ENCODE measurements around the gene SPINT2. TPM values are rescaled to one million over a fixed set of nuclear protein-coding genes. Genes with fewer than 3 reads are reported as not detected.

Gene SPINT2
- polyA plus RNA-seq, 4 donors = 63.5 to 344 (median 297) TPM

DNA sequence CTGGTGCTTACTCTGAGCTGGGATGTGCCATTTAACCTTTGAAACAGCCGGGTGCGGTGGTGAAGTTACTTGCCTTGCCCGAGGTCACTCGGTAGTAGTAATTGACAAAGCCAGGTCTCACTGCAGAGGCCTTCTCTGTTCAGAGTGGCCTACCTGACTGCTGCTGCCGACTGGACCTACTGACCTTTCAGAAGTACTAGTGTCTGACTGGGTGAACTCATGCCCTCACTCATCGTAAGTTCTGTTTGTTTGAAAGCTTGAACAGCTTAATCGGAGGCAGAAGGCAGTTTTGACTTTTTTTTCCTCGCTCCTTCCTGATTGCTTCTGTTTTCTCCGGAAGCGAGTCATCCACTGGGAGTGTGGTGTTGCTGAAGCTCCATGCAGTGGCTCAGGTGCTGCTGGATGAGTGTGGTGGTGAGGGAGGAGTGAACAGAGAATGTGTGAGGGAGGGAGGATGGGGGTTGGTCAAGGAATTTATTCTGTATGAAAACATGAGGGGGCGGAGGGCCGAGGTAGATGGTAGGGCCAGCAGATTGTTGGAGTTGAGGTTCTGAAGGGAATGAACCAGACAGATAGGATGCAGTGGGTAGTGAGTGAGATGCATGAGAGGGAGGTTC lies 2.7 kb downstream of the SPINT2 start:
- DNase-seq (ENCODE audit: low read depth in 4 of 4, low spot score in 3 of 4) = no peak

DNA sequence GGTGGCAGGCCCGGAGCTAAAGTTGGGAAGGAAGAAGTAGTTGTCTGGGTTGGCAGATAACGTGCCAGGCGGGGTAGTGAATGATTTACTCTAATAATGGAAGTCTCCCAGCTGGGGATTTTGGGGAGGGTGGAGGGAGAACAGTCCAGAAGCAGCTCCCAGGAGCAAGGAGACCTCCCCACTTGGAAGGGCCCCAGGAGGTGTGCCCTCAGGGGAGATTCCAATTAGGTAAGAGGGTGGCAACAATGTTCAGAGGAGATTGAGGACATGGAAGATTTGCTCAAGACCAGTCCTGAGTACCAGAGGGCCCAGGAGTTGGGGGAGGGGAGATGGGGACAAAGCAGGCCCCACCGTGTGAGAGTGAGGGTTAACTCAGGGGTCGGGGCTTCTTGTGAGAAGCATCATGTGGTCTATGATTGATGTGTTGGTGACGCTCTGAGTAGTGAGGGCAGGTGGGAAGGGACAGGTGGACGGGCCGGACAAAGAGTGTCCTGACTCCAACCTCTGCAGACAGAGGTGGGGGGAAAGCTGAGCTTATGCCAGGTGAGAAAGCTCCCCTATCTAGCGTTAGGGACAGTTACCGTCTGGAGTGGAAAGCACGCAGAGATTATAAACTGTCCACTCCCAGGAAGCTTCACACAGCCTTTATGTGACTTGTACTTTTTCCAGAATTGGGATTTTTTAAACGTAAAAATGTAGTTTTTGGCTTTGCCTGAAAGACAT lies 3.5 kb downstream of the SPINT2 start:
- DNase-seq (ENCODE audit: low read depth in 4 of 4, low spot score in 3 of 4) = no peak

DNA sequence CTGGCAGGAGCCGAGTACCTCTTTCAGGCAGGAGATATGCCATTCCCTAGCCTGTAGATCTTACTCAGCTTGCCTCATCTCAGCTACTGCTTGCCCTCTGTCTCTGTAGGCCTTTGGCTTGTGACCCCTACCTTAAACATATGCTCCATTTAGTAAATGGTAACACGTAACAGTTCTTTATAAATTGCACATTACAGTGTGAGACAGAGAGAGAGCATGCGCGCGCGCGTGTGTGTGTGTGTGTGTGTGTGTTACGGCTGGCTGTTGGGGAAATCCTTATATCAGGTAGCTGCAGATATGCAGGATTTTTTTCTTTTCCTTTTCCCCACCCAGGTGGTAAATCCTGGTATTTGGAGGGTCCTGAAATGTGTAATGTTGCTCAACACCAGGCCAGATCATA lies 4.2 kb downstream of the SPINT2 start:
- DNase-seq (ENCODE audit: low read depth in 4 of 4, low spot score in 3 of 4) = no peak

DNA sequence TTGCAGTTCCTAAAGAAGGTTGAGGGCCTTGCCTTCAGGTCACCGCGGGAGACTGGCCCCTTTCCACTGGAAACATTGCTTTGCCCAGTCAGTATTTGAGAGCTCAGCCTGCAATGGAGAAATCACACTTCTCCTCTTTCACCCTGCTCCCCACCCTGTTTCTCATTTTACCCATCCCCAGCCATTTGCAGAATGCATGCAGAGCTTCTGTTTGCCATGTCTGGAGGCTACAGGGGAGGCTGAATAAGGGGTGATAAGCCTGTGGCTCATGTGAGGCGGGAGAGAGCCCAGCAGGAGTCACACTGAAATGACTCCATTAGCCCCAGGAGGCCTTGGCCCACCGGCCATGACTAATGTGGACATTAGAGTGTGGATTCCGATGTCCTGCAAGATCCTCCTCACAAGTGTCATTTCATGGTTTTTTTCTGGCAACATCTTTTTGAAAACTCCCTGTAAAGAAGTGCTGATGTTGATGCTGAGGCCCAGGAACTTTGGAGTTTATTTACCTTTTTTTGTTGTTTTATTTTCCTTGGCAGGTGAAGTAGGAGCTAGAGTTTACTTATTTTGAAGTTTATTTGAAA lies 6.3 kb downstream of the SPINT2 start:
- no peak for DNase-seq (ENCODE audit: low read depth in 4 of 4, low spot score in 3 of 4)

DNA sequence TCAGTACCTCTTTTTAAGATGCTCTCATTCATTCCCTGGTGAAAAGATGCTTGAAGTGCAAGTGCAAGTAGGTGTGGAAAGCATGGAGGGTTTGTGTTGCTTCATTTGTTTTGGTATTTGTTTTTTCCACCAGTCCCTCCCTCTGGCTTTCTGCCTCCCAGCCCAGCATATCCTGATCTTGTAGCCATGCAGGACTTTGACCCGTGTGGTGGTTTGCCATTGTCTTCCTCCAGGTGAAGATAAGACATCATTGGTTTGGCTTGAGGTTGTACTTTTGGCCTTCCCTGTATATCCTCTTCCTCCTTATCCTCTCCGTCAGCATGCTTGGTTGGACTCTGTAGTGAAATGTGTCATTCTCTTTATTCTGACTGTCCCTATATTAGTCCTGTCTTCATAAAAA lies 9.1 kb downstream of the SPINT2 start:
- no peak for DNase-seq (ENCODE audit: low read depth in 4 of 4, low spot score in 3 of 4)

DNA sequence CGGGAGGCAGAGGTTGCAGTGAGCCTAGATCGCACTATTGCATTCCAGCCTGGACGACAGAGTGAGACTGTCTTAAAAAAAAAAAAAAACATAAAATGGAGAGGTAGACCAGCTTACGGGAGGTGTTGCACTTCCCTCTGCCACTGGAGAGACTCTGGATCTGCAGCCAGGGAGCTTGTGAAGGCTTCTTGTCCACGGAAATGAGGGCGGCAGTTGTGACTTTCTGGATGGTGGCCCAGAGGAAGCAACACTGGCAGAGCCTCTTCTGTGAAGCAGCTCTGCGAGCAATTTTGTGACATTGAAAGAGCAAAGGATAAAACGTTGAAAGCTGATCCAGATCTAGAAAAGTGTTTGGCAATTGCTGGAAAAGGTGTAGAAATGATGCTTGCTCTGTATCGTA lies 10.4 kb downstream of the SPINT2 start:
- no peak for DNase-seq (ENCODE audit: low read depth in 4 of 4, low spot score in 3 of 4)

DNA sequence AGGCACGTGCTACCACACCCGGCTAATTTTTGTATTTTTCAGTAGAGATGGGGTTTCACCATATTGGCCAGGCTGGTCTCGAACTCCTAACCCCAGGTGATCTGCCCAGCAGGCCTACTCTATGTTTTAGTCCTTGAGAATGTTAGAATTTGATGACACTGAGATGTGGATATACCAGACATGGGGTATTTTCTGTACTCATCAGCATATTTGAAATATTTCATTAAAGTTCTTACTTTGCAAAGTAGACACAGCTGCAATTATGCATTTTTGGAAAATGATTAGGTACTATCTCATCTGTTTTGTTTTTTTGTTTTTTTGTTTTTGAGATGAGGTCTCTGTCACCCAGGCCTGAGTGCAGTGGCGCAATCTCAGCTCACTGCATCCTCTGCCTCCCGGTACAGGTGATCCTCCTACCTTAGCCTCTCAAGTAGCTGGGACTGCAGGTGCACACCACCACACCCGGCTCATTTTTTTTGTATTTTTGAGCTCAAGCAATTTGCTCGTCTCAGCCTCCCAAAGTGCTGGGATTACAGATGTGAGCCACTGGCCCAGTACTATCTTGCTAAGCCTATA lies 12.7 kb downstream of the SPINT2 start:
- DNase-seq (ENCODE audit: low read depth in 4 of 4, low spot score in 3 of 4) = no peak

DNA sequence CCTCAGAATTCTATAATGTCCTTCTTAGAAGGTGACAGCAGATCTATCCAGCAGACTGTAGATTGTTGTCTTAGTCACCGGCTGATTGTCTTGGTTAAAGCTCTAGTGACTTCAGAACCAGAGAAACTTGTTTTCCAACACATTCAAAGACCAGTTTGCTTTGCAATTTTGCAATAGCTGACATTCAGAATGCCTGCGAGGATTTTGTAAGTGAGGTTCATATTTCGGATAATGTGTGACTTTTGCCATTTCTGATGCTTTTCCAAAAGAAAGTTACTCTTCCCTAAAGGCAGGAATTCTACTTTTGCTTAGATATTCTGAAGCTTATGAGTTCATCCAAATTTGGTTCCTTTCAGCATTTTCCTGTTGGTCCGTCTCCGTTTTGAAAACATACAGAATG lies 13.2 kb downstream of the SPINT2 start:
- no peak for DNase-seq (ENCODE audit: low read depth in 4 of 4, low spot score in 3 of 4)

DNA sequence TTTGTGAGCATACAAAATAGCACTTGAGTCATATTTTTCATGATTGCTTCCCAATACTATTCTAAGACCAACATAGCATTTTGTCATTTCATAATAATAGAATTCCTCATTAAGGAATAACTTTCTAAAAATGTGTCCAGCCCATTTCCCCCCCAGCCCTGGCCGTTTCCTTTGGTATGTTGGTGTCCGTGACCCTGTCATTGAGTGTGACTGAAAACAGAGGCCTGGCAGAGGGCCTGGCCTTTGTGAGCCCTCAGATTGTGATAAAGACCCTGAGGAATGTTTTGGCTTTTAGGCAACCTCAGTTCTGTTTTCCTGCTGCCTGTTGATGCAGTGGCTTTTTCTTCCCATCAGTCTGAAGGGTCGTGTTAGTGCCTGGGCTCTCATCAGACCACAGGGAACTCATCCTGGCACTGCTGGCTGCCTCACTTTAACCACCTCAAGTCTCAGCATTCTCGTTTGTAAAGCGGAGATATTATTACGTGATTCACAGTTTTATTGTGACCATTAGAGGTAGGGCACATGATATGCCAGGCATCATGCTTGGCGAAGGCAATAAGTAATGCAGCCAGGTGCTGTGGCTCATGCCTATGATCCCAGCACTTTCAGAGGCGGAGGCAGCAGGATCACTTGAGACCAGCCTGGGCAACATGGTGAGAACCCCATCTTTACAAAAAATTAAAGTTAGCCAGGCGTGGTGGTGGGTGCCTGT lies 13.8 kb downstream of the SPINT2 start:
- no peak for DNase-seq (ENCODE audit: low read depth in 4 of 4, low spot score in 3 of 4)

DNA sequence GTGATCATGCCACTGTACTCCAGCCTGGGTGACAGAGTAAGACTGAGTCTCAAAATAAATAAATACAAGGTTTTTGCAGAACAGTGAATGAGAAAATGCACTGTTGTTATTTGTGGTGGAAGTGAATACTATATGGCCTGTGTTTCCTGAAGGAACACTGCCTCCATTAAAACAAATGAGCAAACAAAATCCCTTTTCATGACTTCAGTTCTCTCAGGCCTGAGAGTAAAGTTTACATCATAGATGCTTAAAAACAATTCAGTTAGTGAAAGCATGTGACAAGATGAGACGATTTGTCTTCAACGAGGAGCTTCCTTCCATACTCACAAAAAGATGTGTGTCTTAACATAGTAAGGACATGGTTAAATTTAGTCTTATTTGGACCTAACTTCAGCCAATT lies 14.4 kb downstream of the SPINT2 start:
- no peak for DNase-seq (ENCODE audit: low read depth in 4 of 4, low spot score in 3 of 4)

DNA sequence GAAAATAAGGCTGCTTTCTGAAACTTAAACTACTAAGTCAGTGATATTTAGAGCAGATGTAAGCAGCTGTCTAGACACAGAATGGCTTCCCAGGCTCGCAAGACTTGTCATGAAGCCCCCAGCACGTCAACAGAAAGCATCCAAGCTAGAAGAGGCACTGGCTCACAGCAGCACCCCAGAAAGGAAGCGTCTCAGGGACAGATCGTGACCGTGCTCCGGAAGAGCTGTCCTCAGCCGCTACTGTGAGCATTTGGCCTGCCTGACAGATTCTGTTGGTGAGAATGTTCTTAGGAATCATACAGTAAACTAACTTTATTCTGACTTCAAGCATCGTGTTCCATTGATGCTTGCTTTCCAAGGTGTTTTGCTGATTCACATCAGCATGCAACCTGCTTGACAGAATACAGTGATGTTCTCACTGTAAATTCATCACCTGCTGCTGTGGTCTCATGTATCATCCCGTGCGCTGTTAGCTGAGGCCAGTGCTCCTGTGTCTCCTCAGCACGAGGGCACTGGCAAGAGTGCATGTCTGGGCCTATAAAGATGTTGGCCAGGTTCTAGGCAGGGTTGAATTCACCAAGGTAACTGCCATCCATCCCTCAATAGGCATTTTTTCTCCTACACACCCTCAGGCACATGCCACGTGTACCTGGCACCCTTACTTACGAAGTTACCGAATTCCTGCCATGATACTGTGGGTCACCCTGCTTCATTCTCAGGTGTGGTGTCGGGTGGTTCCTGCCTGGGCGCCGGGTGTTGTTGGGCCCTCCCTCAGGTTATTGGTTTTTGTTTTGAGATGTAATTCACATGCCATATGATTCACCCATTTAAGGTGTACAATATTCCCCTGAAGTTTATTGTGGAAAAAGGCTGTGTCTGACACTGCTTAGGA lies 15.9 kb downstream of the SPINT2 start:
- DNase-seq (ENCODE audit: low read depth in 4 of 4, low spot score in 3 of 4) = no peak

DNA sequence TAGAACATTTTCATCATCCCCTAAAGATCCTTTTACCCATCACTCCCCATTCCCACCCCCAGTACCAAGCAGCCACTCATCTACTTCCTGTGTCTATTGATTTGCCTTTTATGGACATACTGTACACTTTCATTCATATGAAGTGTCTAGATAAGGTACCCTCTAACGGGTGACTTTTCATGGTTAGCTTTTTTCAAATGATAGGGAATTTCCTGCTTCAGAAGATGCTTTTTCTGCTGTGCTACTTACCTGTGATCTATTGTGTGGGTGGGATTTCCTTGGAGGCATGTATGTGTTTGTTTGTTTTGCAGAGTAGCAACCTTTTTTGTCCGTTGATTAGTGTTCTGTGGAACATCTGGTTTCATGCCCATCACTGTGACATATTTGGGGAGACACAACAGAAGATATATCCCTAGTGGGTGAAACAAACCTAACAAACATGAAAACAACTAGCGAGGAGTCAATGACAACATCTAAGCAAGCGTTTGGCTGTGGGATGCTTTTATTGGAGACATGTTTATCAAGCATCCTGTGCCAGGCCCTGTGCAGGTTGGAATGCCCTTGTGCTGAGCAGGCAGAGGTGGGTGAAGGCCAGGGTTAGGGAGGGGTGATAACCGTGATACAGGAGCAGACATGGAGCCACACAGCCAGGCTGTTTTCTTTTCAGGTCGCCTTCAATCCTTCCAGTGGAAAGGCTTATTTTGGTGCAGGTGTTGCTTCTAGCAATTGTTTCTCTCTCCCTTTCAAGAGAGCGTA lies 17.6 kb downstream of the SPINT2 start:
- DNase-seq (ENCODE audit: low read depth in 4 of 4, low spot score in 3 of 4) = no peak

DNA sequence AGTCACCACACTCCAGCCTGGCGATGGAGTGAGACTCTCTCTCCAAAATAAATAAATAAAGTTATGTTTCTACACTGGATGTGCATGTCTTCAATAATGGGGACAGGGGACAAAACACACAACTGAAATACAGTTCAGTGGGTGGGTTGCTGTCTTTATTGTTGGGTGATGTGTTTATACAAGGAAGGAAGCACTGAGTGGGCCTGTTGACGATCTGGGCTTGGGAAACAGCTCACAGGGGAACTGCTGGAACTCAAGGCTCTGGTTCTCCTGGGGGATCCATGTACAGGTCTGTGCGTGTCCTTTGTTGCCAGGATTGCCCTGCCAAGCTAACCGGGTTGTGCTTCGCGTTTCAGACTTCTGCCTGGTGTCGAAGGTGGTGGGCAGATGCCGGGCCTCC lies 18.9 kb downstream of the SPINT2 start:
- no peak for DNase-seq (ENCODE audit: low read depth in 4 of 4, low spot score in 3 of 4)

DNA sequence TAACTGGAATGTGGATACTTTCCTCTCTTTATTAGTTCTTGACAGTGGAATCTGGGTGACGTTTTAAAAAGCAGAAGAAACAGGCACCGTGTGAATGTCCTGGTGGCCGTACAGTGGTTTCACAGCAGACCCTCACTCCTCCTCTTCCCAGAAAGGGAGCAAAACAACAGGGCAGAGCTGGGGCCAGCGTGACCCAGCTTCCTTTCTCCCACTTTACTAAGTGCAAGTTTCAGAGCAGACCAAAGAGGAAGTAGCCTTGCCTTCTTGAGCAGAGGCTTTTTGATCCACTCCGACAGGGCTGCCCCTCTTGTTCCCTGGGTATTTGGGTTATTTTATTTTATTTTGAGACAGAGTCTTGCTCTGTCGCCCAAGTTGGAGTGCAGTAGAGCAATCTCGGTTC lies 20.0 kb downstream of the SPINT2 start:
- no peak for DNase-seq (ENCODE audit: low read depth in 4 of 4, low spot score in 3 of 4)

DNA sequence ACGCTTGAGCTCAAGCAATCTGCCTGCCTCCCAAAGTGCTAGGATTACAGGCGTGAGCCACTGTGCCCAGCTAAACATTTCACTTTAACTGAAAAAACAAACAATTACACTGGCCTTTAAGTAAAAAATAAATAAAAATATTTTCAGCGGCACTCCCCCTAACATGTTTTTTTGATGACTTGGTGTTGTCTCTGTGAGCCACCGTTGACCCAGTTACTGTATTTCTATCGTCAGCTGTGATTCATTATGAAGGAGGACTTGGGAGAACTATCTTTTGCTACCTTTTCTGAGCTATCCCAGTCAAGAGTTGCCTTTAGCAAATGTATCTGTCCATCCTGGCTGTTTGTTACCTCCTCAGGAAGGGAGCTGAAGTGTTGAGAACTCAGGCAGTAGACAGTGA lies 21.2 kb downstream of the SPINT2 start:
- no peak for DNase-seq (ENCODE audit: low read depth in 4 of 4, low spot score in 3 of 4)

DNA sequence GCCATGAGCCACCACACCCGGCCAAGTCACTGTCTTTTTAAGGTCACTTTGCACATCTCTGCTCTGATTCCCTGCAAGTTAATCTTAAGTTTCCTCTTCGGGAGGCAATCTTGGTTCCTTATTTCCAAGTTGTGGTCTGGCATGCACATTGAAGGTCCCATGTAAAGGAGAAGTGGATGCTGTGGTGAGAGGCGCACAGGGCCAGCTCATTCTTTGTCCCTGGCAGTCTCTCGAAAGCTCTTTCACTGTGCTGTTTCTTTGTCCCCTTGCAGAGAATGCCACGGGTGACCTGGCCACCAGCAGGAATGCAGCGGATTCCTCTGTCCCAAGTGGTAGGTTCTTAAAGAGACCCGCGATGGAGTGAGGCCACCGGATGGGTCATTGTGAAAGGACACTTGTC lies 23.2 kb downstream of the SPINT2 start:
- no peak for DNase-seq (ENCODE audit: low read depth in 4 of 4, low spot score in 3 of 4)

DNA sequence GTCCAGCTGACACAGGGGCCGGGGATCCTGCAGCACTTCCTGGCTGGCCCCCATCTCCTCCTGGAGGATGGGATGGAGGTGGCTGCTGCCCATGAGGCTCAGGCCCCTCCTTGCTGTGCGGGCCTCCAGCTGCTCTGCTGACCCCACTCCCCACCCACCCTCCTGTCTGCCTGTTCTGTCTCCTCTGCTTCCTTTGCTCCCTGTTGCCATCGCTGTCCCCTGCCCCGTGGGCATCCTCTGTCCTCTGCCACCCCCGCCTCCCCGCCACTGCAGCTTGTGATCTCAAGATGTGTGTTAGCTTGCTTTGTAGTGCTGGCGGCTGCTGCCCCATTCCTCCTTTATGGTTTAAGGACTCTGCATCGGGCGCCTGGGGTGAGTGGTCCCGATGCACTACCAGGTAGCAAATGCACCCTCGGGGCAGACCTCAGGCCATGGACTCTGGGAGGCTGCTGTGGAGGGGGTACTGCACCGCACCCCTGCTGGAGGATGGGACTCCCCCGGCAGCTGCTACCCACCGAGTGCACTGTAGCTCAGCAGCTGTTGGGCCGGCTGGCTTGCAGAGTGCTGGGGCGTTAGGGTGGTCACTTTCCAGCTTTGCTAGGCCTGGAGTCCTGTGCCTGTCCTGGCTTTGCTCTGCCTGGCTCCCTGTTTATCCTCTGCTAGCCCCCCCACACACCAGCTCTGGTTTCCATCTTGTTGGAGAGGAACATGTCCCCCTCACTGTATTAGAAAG lies 23.9 kb downstream of the SPINT2 start:
- no peak for DNase-seq (ENCODE audit: low read depth in 4 of 4, low spot score in 3 of 4)

DNA sequence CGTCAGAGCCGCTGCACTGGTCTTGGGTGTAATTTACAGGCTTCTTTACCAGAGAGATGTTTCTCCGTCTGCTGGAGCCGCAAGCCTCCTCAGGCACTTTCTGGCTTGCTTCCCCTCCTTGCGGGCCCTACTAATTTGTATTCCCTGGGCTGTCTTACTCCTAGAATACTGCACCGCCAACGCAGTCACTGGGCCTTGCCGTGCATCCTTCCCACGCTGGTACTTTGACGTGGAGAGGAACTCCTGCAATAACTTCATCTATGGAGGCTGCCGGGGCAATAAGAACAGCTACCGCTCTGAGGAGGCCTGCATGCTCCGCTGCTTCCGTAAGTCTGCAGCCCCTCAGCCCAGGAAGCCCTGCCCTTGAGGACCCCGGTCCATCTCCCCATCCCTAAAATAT lies 25.6 kb downstream of the SPINT2 start:
- no peak for DNase-seq (ENCODE audit: low read depth in 4 of 4, low spot score in 3 of 4)

DNA sequence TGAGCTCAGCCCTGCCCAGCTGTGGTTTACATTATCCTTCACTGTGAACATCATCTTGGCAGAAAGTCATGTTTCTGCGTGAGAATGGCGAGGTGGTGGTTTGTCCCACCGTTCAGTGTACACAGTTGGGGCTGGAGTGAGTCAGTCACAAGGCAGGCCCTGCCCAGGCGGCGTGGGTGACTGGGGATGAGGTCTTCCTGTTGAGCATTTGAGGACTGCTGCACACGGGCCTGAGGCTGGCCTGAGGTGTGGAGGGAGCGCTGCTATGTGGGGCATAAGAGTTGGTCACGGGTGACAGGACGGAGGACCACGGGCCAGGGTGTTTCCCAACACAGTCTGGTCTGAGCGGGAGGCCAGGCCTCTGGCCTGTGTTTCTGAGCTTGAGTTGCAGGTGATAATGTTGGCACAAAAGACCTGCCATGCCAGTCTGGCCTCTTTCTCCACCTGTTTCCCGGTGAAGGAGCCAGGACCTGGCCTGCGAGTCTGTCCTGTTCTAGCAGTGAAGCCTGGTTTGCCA lies 26.3 kb downstream of the SPINT2 start:
- DNase-seq (ENCODE audit: low read depth in 4 of 4, low spot score in 3 of 4) = no peak
